Activated CD4-positive, CD25-positive, alpha-beta regulatory T cell treated with anti-CD3 and anti-CD28 coated beads, Interleukin-2, amount 50 U/mL, for 72 hours (primary cell): ENCODE results near the gene PTPN6.

Experiments
- DNase-seq: peaks from one replicate; pipeline ENCODE4 v3.0.0; 2021

Gene PTPN6

GRCh38 chr12:6975297-6976032, 24.3 kb downstream of the PTPN6 start:
- DNase-seq: no peak

GRCh38 chr12:6977653-6978052, 26.5 kb downstream of the PTPN6 start:
- no peak for DNase-seq

- no peak for DNase-seq
These were observed 27.0 kb downstream of the PTPN6 start for GRCh38 chr12:6978188-6978587.

- DNase-seq: no peak
These were observed 27.5 kb downstream of the PTPN6 start for GRCh38 chr12:6978611-6979011.

- DNase-seq: no peak
These were observed 27.9 kb downstream of the PTPN6 start for GRCh38 chr12:6979021-6979420.

GRCh38 chr12:6979453-6979852, 28.3 kb downstream of the PTPN6 start:
- DNase-seq: no peak

GRCh38 chr12:6980075-6980474, 28.9 kb downstream of the PTPN6 start:
- DNase-seq: no peak

GRCh38 chr12:6980740-6981139, 29.6 kb downstream of the PTPN6 start:
- no peak for DNase-seq

GRCh38 chr12:6981152-6982052, 30.2 kb downstream of the PTPN6 start:
- DNase-seq: no peak

- DNase-seq: no peak
These were observed 31.4 kb downstream of the PTPN6 start for GRCh38 chr12:6982532-6982931.

GRCh38 chr12:6987956-6988553, 36.9 kb downstream of the PTPN6 start:
- DNase-seq: no peak

- no peak for DNase-seq
These were observed 44.9 kb downstream of the PTPN6 start for GRCh38 chr12:6996040-6996441.

GRCh38 chr12:6998715-6999451, 47.7 kb downstream of the PTPN6 start:
- DNase-seq: no peak

GRCh38 chr12:7001921-7002591, 50.9 kb downstream of the PTPN6 start:
- no peak for DNase-seq

- DNase-seq: no peak
These were observed 53.2 kb downstream of the PTPN6 start for GRCh38 chr12:7004287-7004803.

GRCh38 chr12:7004840-7005239, 53.7 kb downstream of the PTPN6 start:
- DNase-seq: no peak

GRCh38 chr12:7005311-7005710, 54.2 kb downstream of the PTPN6 start:
- DNase-seq: no peak

GRCh38 chr12:7006639-7007038, 55.5 kb downstream of the PTPN6 start:
- DNase-seq: no peak

- DNase-seq: no peak
These were observed 57.7 kb downstream of the PTPN6 start for GRCh38 chr12:7008864-7009263.

GRCh38 chr12:7009512-7009911, 58.4 kb downstream of the PTPN6 start:
- no peak for DNase-seq
